GM21515 (cell line): ENCODE data around the gene FHIT.

ENCODE experiments used
- ATAC-seq: cut with Tn5 transposase; IDR thresholded peaks from one replicate; pipeline ENCODE4 v1.9.1; 2021; ENCODE audit not compliant: unreplicated experiment

The FHIT gene

GRCh38 chr3:60090548-60090947 lies 1160.7 kb downstream of the FHIT start:
- no peak for ATAC-seq

DNA sequence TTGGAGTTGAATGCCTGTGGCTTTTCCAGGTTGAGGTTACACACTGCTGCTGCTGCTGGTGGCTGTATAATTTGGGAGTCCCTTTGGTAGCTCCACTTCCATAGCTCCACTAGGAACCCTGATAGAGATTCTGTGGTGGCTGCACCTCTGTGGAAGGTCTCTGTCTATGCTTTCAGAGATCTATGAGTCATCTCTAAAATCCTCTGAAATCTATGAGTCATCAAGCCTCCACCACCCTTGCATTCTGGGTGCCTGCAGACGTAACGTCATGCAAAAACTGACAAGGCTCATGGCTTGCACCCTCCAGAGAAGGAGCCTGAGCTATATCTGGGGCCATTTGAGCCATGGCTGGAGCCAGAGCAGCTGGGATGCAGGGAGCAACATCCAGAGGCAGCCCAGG lies 1164.4 kb downstream of the FHIT start:
- ATAC-seq = no peak

GRCh38 chr3:60085649-60086048 lies 1165.6 kb downstream of the FHIT start:
- ATAC-seq = no peak

GRCh38 chr3:60081381-60082095 lies 1169.7 kb downstream of the FHIT start:
- ATAC-seq = no peak

DNA sequence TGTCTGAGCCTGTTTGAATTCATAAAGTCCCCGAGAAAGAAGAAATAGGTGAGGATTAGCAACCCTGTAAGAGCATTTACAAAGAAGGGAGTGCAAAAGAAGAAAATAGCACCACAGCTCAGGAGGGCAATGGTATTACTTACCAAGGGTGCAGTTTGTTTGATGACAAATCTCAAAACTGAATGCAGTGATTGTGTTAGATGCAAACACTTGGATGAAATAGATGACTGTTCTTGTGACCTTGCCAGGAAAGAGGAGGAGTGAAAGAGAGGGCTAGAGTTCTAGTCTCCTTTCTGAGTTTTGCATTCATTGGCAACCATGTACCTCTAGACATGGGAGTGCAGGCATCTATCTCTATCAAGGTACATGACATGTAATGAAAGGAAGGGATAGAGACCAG lies 1170.6 kb downstream of the FHIT start:
- no peak for ATAC-seq

DNA sequence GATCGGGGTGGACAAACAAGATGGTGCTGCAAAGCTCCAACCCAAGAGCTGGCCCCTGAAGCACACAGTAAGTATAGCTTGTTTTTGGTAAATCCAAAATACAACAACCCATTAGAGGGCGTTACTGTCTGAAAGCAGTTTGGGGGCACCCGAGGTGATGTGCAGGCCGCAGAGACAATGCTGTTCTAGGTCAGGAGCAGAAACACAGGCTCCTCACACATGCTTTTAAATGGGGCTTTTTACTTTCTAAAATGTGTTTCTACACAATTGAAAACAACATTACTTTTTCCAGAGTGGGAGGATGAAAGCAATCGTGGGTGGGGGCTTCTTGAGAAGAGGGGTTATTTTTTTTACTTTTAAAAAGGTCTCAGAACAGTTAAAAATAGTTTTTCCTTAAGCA lies 1172.2 kb downstream of the FHIT start:
- ATAC-seq = no peak

- ATAC-seq = no peak
Measured at GRCh38 chr3:60076331-60076730, 1174.9 kb downstream of the FHIT start.

DNA sequence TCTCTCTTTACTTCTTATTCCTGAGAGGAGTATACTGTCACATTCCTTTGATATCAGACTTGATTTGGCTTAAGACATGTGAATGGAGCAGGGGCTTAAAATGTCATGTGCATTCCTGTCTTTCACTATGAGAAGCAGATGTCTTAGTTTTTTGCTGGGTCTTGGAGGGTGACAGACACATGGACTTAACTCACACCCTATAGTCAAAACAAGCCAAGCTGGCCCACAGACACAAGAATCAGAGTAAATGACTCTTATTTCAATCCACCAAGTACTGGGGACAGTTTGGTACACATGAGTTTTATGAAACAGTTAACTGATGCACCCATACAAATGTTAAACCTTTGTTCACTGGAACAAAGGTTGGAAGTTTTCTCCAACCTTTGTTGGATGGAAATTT lies 1177.3 kb downstream of the FHIT start:
- ATAC-seq = no peak

DNA sequence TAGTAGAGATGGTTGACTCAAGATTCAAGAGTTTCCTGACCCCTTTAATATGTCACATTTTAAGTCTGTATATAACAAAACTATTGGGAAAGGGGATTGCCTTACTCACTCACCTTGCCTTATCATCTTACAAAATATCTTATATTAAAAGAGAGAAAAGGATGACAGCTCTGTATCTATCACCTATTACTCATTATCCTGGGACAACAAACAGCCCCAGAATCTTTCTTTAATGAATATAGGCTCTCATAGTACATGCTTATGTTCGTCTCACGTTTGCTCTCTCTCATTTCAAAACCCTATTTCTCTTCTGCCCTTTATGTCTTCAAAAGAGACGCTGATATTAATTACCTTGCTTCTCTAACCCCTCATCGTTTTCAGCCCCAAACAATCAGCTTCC lies 1178.0 kb downstream of the FHIT start:
- ATAC-seq = no peak

DNA sequence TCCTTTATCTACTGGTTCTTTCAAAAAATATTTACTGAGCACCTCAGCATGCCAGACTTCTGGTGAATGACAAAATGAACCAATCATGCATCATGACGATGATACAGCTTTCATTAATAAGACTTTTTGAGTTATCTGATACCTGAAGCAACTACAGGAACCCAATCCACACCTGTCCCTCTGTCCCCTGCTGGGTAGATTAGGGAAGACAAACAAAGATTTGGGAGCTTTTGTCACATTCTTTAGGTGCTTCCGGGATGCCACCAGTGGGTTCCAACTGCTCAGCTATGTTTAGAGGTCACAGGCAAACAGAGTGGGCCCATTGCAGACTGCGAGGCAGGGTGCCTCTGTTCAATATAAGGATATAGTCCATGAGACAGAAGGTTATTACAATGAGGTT lies 1180.9 kb downstream of the FHIT start:
- ATAC-seq = no peak

GRCh38 chr3:60065227-60065868 lies 1185.9 kb downstream of the FHIT start:
- ATAC-seq = no peak

DNA sequence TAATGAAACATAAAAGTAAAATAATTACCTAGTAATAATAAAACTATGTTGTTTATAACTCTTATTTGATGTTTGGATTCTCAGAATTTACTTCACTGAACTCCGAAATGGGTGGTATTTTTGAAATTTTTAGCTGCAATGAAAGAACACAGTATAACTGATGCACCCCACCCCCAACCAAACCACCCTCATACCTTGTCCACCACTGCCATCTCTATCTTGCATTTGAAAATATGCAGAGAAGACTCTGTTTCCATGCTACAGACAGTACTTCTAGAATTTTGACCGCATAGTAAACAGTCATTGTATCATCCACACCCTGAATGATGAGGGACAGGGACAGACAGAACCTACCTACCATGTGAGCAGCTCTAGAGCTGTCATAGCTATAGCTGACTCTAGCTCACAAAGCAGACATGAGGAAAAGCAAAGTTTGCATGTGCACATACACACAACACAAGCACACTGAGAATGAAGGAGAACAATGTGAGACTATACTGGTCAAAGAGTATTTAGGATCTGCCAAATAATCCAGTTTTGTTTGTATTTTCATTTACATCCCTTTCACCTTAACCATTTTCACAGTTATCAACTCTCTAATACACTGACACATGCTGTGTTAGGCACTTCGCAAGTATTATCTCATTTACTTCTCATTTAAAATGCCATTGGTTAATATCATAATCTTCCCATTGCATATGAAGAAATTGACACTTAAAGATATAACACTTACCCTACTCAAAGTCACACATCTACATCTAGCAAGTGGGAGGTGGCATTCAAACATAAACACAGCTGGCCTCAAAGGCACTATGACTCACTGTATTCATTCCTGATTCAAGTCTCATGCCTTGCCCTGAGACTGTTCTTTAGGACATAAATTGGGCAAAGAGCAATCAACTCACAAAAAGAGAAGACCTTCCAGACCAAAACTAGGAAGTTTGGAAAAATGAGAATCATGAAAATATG lies 1186.8 kb downstream of the FHIT start:
- ATAC-seq = no peak

GRCh38 chr3:60056404-60056803 lies 1194.8 kb downstream of the FHIT start:
- ATAC-seq = no peak

GRCh38 chr3:60055765-60056164 lies 1195.5 kb downstream of the FHIT start:
- no peak for ATAC-seq

- ATAC-seq = no peak
Measured at GRCh38 chr3:60053526-60054265, 1197.6 kb downstream of the FHIT start.

GRCh38 chr3:60048447-60048848 lies 1202.8 kb downstream of the FHIT start:
- no peak for ATAC-seq

GRCh38 chr3:60047426-60048200 lies 1203.6 kb downstream of the FHIT start:
- no peak for ATAC-seq

DNA sequence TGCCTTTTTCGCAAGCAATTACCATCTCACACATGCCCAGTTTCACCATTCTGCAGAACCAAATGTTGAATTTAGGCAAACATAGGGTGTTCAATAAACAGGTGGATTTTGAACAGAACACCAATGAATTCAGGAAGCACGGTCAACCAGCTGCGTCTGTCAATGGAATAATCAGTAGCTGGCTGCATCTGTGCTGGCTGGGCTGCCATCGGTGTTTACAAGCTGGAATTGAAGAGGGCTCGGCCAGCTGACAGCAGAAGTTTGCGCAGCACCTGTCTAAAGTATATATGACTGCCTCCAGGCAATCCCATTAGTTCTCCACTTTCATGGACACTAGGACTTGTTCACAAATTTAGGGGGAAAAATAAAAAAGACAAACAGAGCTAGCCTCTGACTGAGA lies 1205.0 kb downstream of the FHIT start:
- ATAC-seq = no peak

- no peak for ATAC-seq
Measured at GRCh38 chr3:60045686-60046085, 1205.6 kb downstream of the FHIT start.

DNA sequence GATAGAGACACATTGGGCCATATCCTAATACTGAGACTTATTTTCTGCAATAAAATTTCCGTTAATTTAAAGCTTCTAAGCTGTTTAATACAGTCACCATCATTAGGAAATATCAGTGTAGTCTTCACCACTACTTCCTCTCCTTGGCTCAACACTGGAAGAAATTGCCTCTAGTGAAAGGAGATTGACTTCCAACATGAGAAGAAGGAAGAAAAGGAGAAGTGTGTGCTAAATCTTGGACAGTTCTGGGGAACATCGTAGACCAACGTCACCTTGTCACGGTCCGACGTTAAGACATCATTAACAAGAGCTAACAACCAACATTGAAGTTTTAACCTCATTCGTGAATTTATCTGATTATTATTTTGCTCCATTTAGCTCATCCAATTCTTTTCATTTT lies 1214.4 kb downstream of the FHIT start:
- no peak for ATAC-seq
